Nephron progenitor cell (in vitro differentiated cells): Measurements from ENCODE around the gene PIMREG.

ENCODE experiments used
- DNase-seq: peaks from one replicate; pipeline ENCODE4 v3.0.0; 2021
- H3K27ac Mint-ChIP-seq: 2 replicates; pipeline ENCODE4 v1.8.0; 2021; ENCODE audit warnings: mild to moderate bottlenecking, moderate library complexity, mixed read lengths
- H3K27me3 Mint-ChIP-seq: 2 replicates; pipeline ENCODE4 v1.8.0; 2021; ENCODE audit warnings: mild to moderate bottlenecking, low read depth, mixed read lengths; ENCODE audit not compliant: poor library complexity
- H3K36me3 Mint-ChIP-seq: 2 replicates; pipeline ENCODE4 v1.8.0; 2021; ENCODE audit warnings: low read depth, mixed read lengths
- H3K4me1 Mint-ChIP-seq: 2 replicates; pipeline ENCODE4 v1.8.0; 2021; ENCODE audit warnings: mixed read lengths
- H3K4me3 Mint-ChIP-seq: 2 replicates; pipeline ENCODE4 v1.8.0; 2021; ENCODE audit warnings: mild to moderate bottlenecking, moderate library complexity, mixed read lengths
- H3K9me3 Mint-ChIP-seq: 2 replicates; pipeline ENCODE4 v1.8.0; 2021; ENCODE audit warnings: mild to moderate bottlenecking, moderate library complexity, mixed read lengths
- TF ChIP-seq, protein P1 (sequence below): fragments of 200-600 bp; sonication (generic); IDR thresholded peaks from 2 replicates; pipeline ENCODE4 v1.5.0; 2021; ENCODE audit warnings: antibody characterized with exemption

The PIMREG gene

DNA sequence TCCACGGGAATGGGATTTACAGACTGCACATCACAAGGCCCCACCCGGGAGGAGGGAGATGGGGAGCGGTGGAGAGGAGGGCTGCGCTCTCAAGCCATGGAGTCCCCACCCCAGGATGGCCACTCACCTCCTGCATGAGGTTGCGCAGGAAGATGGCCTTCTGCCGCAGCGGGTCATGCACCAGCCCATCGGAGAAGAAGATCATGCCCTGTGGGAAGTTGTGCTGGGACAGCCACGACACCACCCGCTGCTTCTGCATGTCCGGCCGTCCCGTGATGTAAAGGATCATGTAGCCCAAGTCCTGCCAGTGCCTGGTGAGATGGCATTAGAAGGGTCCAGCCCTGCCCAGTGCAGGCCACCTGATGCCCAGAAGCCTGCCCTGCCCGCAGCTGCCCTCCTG, 17.0 kb downstream of the PIMREG start:
- Mint-ChIP-seq H3K27ac (no peak overlapping the region), H3K4me3 (no peak overlapping the region), H3K27me3 (peaks cover 13% of the 10 kb centered on the region), H3K36me3 (peaks cover 1% of the 10 kb centered on the region), H3K9me3 (peaks cover 1% of the 10 kb centered on the region), H3K4me1 (no peaks in the 10 kb centered on the region)
- no peak for DNase-seq
- TF ChIP-seq, protein P1, sequence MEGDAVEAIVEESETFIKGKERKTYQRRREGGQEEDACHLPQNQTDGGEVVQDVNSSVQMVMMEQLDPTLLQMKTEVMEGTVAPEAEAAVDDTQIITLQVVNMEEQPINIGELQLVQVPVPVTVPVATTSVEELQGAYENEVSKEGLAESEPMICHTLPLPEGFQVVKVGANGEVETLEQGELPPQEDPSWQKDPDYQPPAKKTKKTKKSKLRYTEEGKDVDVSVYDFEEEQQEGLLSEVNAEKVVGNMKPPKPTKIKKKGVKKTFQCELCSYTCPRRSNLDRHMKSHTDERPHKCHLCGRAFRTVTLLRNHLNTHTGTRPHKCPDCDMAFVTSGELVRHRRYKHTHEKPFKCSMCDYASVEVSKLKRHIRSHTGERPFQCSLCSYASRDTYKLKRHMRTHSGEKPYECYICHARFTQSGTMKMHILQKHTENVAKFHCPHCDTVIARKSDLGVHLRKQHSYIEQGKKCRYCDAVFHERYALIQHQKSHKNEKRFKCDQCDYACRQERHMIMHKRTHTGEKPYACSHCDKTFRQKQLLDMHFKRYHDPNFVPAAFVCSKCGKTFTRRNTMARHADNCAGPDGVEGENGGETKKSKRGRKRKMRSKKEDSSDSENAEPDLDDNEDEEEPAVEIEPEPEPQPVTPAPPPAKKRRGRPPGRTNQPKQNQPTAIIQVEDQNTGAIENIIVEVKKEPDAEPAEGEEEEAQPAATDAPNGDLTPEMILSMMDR, result no peak

DNA sequence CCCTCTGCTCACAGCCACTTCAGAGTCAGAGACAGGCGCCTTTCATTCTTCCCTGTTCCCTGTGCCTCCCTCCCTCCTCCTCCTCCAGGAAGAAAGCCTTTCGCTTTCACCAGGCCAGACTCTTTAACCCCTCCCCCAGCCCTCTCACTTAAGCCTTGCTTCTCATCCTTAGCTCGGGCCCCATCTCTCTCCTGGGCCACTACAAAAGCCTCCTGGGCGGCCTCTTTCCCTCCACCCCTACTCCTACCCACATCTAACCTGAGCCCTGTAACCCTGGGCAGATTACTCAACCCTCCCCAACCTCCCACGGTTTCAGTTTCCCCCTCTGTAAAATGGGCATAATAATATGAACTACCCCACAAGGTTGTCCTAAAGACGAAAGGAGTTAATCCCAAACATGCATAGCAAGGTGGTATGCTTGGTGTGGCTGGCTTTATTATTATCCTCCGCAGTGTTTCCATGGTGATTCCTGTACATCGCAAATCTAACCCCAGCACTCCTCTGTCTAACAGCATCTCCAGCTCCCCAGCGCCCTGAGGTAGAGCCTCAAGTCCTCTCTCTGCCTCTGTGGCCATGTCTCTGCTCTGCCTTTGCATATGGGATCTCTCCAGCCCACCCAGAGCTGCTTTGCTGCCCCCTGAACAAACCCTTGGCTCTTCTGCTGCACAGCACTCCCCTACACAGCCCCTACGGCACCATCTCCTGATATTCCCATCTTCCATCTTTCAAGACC, 17.7 kb downstream of the PIMREG start:
- Mint-ChIP-seq H3K36me3 (peaks cover 6% of the 10 kb centered on the region), H3K27ac (no peak overlapping the region), H3K9me3 (peaks cover 6% of the 10 kb centered on the region), H3K4me1 (no peaks in the 10 kb centered on the region), H3K27me3 (peaks cover 13% of the 10 kb centered on the region), H3K4me3 (peak overlapping the region; percentile 49)
- TF ChIP-seq, protein P1, result no peak
- DNase-seq, result no peak

DNA sequence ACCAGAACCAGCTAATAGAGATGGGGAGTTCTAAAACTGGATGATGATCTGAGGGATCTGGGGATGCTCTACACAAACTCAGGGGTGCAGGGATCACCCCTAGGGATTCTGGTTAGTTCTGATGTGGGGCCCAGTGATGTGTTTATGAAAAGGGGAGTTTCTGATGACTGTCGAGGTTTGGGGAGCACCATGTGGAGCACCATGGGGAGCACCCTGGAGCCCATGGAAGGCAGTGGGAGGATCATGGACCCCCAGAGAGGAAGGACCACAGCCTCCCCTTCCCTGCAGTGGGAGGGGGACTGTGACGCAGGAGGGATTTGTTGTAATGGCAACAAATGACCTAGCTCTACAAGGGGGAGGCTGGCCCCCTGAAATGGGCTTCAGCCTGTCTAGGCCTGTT, 18.4 kb downstream of the PIMREG start:
- DNase-seq, result no peak
- peaks cover 13% of the 10 kb centered on the region for H3K27me3 Mint-ChIP-seq
- TF ChIP-seq, protein P1, result no peak
- H3K9me3 Mint-ChIP-seq, result peaks cover 9% of the 10 kb centered on the region
- peaks cover 6% of the 10 kb centered on the region for H3K36me3 Mint-ChIP-seq
- no peaks in the 10 kb centered on the region for H3K4me1 Mint-ChIP-seq
- H3K4me3 Mint-ChIP-seq, result no peak overlapping the region
- no peak overlapping the region for H3K27ac Mint-ChIP-seq

DNA sequence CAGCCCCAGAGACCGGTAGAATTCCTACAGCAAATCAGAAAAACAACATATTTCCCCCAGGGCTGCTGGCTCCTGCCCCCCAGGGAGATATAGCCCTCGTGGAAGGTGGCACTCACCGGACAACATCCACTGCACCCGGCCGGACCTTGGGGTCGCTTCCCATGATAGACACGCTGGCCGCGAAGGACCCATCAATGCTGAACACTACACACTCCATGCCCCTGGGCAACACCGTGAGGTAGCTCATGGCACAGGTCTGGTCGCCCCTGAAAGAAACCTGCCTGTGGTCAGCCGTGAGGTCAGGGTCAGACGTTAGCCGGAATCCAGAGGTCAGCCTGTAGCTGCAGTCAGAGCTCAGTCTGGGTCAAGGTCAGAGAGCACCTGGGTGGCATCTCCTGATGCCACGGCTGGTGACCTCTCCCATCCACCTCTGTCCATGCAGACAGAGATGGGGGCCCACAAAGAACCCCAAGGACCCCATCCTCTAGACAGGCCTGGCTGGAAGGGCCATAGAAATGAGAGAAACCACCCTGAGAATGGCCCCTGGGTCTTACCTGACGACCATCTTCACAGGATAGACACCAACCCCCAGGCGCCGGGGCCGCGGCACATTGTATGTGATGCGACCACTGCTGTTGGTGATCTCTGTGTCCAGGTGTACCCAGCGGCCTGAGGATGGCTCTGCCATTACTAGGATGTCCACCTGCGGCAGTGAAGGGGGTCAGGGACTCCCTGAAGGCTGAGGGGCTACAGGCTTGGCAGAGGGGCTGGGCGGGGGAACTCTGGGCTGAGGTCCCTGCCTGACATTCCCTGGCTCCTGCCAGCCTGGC, 19.6 kb downstream of the PIMREG start:
- no peaks in the 10 kb centered on the region for H3K4me1 Mint-ChIP-seq
- H3K9me3 Mint-ChIP-seq, result peaks cover 19% of the 10 kb centered on the region
- peaks cover 11% of the 10 kb centered on the region for H3K36me3 Mint-ChIP-seq
- DNase-seq, result no peak
- H3K27ac Mint-ChIP-seq, result no peak overlapping the region
- TF ChIP-seq, protein P1, result no peak
- H3K27me3 Mint-ChIP-seq, result peaks cover 18% of the 10 kb centered on the region
- H3K4me3 Mint-ChIP-seq, result no peak overlapping the region

DNA sequence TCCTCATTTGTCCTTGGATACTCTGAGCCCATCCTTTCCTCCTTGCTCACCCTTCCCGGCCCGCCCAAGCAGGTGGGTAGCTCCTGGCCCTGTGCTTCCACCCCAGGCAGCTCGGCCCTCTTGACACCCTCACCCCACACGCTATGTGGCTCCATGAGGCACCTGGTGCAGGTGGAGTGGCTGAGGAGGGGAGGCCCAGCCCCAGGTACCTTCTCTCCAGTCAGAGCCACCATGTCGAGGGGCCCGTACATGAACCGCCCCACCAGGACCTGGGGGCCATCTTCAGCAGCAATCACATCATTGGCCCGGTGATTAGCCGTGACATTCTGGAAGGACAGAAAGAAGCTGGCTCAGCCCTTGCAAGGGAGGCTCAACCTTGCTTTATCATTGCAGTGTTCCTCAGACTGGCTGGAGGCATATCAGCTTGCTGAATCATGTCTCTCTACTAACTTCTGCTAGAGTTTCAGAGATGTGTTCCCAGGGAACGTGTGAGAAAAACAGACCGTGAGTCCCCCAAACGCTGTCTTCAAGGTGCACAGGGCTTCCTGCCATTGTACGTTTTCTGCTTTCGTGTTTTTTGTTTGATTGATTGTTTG, 20.3 kb downstream of the PIMREG start:
- H3K36me3 Mint-ChIP-seq, result peaks cover 11% of the 10 kb centered on the region

More for the DNA sequence above, 20.3 kb downstream of the PIMREG start:
- Mint-ChIP-seq H3K27me3 (peaks cover 21% of the 10 kb centered on the region), H3K27ac (no peak overlapping the region), H3K4me1 (no peaks in the 10 kb centered on the region), H3K4me3 (no peak overlapping the region), H3K9me3 (peaks cover 21% of the 10 kb centered on the region)
- DNase-seq, result no peak
- TF ChIP-seq, protein P1, result no peak
